HPDE6-E6E7 (cell line): ENCODE measurements around the gene PTPRM.

Experiments
- DNase-seq: peaks from one replicate; pipeline ENCODE4 v3.0.0; 2011; ENCODE audit warnings: missing footprints; ENCODE audit errors: extremely low spot score

The PTPRM gene

DNA sequence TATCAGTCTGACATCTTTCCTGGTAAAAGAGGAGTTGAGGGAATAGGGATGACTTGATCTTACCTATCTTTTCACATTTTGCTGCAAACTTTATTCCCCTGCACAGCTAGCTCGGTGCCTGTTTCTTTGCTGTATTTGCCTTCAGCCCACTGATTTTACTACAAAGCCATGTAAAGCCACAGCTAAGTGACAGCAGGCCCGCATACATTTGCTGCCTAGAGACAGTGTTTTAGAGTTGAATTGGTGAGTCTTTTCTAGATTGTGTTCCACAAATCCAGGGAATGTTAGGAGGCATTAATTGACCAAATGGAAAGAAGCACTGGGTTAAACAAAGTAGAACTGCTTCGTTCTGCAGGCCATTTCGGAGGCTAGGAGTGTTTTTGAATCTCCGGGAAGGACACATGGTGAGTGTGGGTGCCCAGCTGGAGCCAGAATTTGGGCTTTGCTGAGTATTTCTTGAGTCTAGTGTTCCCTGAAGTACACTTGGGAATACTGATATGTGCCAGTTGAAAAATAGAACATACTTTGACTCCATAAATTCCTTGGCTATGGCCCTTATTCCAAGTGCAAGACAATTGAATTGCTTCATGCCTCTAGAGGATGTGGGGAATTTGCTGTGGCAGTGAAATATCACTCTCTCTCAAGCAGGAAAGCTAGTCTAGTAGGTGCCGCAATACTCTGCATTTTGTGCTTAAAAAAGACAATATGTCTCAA, 329.8 kb downstream of the PTPRM start:
- DNase-seq, result no peak

DNA sequence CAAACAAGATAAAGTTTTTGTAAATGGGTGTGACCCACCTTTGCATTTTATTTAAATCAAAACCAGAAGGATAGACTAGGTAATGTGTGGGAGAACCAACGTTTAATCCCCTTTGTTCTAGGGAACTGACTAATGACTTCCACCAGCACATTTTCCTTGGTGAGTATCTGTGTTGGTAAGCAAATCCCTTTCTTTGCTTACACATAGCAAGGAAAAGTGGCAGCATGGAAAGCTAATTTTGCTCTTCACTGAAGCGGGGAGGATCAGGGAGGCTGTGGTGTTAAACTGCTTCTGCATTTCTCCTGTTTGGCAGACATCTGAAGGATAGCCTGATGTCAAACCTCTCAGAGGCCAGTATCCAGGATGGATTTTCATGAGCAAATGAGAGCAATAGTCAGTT, 331.1 kb downstream of the PTPRM start:
- no peak for DNase-seq

DNA sequence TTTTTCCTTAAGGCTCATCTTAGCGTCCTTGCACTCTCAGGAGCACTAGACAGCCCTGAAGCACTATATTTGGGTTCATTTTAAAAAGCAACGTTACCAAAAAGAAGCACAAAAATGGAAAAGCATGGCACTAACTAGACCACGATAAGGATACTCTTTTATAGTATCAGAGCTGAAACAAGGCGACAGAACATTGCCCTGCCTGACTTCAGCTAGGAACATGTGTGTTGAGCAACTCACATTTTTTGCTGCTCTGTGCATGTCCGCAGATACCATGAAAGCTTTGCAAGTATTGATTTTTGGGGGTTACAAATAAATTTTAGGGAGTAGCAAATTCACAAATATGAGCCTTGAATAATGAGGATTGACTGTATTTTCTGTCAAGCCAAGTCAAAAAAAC, 332.0 kb downstream of the PTPRM start:
- no peak for DNase-seq

DNA sequence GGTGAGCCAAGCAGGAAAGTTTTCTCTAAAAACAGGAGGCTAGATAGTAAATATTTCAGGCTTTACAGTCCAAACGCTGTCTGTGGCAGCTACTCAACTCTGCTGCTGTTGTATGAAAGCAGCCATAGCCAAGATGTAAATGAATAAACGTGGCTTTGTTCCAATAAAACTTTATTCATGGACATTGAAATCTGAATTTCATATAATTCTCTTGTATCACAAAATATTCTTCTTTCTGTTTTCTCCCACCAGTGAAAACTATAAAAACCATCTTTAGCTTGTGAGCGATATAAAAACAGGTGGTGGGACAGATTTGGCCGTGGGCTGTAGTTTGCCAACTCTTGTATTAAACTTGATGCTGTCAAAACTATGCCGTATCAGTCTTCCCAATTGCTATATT, 333.0 kb downstream of the PTPRM start:
- no peak for DNase-seq

DNA sequence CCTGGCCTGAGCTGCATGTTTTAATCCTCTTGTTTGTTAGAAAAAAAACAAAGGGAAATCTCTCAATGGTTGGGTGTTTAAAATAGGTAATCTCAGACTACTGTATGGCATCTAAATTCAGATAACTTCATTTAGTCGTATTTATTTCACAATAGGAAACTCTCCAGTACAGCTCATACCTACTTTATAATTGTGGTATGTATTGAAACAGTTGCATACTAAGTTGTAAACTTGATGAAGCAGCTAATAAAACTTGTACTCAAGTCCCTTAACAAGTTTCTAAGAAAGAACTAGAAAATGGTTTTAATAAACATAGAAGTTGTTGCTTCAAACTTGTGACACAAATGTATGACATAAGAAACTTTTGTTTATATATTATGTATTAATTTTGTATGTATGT, 334.5 kb downstream of the PTPRM start:
- no peak for DNase-seq

DNA sequence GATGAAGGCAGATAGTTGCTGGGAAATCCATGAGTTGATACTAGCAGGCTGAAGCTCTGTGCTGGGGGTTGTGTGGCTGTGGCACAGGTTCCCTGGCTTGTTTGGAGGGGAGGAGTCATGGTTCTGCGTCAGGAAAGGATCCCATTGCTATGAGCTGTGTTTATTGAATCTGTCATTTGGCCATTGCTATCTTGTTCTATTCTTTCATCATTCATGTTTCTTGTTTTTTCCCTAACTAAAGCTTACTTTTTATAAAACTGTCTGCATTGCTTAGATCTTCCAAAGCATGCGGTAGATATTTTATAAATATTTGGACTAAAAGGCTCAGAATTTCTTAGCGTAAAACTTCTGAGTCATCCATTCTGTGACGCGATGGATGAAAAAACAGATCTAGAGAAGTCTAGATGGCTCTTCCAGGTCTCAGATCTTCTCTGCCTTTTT, 335.3 kb downstream of the PTPRM start:
- DNase-seq, result no peak

DNA sequence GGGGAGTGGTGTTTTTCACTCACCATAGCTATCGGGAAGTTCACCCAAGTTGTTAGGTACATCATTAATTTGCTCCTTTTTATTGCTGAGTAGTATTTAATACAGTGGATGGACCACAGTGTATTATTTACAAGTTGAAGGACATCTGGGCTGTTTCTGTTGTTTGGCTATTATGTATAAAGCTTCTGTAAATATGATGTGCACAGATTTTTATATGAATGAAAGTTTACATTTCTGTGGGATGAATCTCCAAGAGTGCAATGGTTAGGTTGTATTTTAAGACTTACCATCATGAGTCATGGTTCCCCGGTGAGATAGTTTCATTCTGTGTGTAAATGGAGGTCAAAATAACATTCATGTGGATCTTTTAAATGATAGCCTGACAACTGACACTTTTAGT, 337.4 kb downstream of the PTPRM start:
- DNase-seq, result no peak

DNA sequence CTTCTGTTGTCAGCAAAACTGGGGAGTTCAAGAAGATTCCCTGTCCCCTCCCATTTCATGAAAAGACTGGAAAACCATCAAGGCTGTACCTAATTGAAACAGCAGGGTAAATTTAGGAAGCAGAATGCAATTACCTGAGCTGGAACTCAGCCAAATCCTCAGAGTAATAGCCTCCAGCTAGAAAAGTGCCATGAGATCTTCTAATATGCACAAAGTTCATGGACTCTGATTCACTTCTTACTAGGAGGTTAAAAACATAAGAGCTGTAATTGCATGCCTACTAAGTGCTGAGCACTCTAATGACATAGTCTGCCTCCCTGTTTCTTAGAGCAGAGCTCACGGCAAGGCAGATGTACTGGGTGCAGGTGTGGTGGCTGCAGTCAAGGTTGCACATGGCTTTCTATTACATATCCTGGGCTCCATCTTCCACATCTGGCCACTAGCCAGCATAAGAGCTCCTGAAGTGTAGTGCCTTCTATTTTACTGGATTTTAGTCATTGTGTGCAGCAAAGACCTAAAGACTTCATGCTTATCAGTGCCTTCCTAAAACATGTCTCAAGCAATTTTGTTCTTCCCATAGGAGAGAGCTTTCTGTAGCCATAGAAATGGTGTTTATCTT, 341.7 kb downstream of the PTPRM start:
- DNase-seq, result no peak

DNA sequence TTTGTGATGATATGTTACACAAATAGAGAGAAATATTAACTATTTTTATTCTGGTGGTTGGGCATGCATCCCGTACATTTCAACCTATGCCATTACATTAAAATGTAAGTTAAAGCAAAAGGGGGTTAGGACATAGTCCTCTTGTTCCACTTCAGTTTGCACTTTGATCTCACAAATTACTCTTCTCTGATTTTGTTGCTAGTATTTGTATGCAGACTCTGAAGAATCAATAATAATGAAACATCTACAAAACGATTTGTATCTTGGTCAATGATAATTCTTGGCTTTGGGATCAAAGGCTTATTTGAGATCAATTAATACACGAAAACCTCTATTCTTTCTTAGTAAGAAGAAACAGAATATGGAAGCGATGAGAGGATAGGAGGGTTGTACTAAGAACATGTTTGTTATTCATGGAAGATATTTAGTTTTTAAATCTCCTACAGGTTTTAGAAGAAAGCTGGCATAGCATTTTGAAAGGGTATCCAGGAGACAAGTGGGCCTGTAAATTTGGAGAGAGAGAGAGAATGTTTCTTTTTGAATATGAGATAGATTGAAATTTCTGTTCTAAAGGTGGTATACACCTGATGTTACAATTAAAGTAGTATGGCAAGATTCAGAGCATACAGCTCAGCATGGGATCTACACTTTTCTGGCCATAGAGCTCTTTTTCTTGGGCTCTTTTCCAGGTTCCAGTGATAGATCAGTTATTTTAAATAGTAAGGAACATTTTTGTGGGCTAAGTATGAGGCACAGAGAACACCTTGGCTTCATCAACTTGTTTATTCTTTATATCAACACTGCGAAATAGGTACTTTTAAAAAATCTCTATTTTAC, 347.9 kb downstream of the PTPRM start:
- no peak for DNase-seq

DNA sequence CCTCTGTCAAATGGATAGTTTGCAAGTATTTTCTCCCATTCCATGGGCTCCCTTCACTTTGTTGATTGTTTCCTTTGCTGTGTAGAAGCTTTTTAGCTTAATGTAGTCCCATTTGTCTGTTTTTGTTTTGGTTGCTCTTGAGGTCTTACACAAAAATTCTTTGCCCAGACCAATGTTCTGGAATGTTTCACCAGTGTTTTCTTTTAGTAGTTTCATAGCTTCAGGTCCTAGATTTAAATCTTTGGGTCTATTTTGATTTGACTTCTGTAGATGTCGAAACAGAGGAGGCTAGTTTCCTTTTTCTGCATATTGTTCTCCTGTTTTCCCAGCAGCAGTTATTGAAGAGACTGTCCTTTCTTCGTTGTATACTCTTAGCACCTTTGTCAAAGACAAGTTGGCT, 351.6 kb downstream of the PTPRM start:
- DNase-seq, result no peak

DNA sequence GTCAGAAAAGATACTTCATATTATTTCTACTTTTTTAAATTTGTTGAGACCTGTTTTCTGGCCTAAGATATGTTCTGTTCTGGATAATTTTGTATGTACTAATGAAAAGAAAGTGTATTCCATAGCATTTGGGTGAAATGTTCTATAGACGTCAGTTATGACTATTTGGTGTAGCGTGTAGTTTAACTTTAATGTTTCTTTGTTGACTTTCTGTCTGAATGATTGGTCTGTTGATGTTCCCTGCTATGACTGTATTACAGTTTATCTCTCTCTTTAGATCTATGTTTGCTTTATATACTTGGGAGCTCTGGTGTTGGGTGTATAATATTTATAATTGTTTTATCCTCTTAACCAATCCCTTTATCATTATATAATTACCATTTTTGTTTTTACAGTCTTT, 352.4 kb downstream of the PTPRM start:
- DNase-seq, result no peak

DNA sequence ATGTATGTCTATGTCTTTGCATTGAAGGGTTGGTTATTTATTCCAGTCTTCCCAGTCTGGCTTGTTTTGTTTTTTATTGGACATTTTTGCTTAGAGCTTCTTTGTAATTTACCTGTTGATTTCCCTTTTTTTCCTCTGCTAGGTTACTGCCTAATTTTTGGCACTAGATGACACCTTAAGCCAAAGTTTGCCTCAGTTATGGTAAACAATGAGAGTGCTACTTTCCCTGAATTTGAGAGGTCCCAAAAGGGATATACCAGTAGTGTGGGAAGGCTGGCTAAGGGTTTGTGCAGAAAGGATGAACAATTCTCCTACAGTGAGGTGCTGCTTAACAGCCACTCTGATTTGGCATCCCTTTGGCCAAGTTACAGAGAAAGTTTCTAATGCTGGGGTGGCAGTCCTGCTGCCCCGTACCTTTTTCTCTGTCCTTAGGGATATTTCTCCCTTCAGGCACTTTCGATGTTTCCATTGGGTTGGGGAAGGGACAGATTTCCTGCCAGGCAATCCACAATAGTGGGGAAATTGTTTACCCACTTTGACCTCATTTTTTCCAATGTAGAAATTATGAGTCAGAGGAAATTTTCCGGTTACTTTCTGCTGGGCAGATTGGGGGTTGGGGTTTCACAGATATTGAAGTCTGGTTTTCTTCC, 354.9 kb downstream of the PTPRM start:
- DNase-seq, result no peak

DNA sequence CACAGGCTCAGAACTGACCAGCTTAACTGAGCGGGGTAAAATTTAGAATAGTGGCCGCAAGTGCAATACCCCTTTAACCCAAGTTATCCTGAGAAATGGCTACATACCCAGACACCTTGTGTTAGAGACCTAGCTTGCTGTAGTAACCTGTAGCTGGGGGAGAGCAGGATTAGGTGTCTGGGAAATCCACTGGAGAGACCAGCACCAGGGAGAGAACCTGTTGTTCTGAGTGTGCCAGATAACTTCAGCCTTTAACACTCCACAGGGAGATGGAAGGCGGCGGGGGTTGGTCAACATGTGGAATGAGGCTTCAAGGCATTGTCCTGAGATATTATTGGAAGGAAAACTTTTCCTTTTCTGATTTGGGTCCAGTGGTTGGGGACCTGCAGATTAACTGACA, 356.0 kb downstream of the PTPRM start:
- DNase-seq, result no peak

DNA sequence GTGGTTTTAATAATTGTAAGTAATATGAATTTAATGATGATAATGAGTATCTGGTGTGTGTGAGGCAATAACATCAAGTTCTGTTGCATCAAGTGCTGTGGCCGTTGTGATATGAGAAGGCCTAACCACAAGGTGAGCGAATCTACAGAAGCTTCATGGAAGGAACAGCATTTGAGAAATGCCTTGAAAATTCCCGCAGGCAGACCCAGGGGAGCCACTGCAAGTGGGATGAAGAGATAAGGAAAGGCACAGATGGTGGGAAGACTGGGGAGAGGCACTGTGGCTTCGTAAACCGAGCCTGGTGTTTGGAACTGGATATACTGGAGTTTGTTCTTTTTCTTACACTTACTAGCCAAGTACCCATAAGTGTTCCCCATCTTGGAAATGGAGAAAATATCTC, 357.5 kb downstream of the PTPRM start:
- DNase-seq, result no peak

DNA sequence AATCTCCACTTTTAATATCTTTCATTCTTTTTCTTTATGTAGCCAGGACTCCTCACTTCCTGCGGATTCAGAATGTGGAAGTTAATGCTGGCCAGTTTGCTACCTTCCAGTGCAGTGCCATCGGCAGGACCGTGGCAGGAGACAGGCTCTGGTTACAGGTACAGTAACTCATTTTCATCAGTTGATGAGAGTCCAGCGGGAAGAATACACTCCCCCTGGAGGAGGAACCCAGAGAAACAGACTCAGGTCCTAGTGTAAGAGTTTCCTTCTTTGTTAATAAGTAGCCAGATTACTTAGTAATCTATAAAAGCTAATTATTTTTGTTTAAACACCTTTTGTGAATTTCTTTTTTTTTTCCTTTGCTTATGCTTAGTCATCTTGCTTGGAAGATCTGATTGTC, 359.4 kb downstream of the PTPRM start:
- no peak for DNase-seq

DNA sequence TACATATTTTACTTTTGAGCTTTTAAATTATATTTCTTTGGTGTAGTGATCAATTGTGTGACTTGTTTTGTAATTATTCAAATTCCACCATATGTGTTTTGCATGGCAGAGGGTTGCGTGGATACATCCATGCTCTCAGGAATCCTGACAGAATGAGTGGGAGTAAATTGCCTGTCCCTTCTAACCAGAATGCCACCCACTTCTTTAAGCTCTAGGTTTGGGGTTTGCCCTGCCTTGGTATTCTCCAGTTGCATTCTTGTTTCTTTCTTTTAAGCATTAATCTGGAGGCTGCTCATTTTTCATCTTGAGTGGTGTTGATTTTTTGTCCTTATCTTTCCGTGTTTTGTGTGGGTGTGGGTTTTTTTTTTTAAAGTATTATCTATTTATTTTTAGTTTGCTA, 360.0 kb downstream of the PTPRM start:
- DNase-seq, result no peak

DNA sequence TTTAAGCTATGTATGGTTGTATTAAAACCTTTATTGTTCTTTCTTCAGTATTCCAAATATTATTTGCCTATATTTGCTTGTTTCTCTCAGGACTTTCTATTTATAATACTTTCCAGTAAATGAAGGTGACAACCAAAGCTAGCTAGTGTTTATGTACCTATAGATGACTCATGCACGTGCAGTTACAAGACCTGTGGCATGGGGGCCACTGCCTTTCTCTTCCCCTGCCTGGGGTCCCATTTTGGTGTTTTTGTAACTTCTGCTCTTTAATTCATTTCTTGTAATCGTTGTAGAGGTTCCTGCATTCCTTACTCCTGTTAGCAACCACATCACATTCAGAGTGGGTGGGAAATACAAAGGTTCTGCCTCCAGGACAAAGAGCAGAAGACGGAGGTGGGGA, 364.6 kb downstream of the PTPRM start:
- DNase-seq, result no peak

DNA sequence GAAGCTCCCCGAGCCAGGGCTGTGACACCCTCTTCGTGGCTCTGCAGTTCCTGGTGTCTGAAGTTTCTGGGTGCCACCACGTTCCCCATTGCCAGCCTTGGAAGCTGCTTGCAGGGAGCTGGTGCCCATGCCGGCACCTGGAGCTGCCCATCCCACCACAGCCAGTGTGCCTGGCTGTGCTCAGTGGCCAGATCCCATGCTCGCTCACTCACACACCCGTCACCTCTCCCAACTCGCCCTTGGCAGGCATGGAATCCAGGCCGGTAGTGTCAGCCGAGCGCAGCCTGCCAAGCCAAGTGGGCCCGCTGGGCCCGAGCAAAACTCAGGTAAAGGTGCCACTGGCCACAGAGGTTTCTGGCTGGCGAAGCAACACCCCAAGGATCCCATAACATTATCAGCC, 370.2 kb downstream of the PTPRM start:
- DNase-seq, result no peak

DNA sequence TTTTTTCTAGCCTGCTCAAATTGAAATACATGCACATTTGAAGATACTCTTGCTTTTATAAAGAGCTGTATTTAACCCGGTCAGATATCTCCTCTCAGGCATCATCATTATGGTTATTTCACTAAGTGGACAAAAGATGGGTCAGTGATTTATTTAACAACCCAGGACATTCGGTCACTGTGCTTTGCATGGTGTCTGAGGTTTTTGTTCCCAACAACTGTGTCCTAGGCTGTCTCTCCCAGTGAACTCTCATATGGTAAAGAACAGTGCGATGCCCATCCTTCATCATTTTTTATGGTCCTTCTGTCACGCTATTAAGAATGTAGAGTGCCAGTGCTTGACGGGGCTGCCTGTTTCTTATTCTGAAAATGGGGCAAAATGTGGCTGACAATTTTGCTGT, 372.4 kb downstream of the PTPRM start:
- no peak for DNase-seq

DNA sequence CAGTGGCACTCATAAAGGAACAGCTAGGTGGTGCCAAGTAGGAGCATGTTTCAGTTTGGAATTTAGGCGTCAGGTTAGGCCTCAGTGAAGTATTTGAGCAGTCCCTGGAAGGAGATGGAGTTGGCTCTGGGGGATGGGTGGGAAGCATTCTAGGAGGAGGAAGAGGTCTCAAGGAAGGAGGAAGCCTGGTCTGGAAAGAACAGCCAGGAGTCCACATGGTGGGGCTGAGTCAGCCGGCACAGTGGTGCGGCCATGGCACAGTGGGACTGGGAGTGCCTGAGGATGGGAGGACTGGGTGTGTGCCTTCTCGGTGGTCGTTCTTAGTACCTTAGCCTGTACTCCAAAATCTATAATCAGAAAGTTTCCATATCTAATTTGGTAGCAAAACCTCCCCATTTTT, 373.3 kb downstream of the PTPRM start:
- DNase-seq, result no peak

DNA sequence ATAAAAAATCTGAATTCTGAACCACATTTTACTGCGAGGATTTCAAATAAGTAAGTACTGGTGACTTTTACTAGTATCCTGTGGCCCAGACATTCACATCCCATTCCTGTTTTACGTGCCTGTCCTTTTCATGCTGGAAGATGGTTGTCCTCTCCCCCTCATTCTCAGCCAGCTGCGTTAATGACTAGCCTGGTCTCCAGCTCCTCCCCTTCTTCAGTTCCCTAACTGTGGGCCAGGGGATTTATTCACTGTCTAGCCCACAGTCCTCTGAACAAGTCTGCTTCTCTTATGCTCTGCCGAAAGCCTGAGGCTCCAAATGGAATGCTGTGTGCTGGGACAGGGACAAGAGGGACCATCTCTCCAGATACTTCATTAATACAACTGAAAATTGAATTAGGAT, 373.9 kb downstream of the PTPRM start:
- no peak for DNase-seq

DNA sequence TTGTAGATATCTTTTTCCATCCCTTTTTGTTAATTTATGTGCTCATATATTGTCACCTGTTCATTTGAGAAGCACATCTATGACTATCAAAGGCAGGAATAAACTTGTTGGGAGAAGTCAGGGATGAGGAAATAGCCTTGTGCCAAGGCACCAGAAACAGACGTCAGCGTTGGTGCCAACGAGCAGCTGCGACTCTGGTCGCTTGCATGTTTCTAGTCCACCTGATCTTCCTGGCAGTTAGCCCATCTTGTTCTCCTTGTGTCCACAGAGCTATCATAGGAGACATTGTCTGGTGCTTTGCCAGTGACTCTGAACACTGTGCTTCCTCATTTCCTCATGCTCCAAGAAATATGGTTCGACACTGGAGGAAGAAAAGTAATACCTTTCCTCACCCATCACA, 374.4 kb downstream of the PTPRM start:
- DNase-seq, result peak; percentile 28
